Measurements from ENCODE around the gene MST1.

GRCh38 chr3:49650177-49650576, 39.1 kb downstream of the MST1 start:
- TF ChIP-seq CTCF (conservative IDR thresholded peaks at IDR 0.05 in 1 of 2, IDR thresholded peaks at IDR 0.05 in 1 of 2; ENCODE audit: extremely low read depth in 1 of 2, insufficient read depth in 1 of 2, low read depth in 1 of 2, low read length in 2 of 2) (no peak), EZH2 (IDR thresholded peaks at IDR 0.05; ENCODE audit: borderline replicate concordance, low read length) (no peak)

All from mammary epithelial cell (primary cell).